GM12864 (cell line): ENCODE results near the gene PRLH.

Experiments used
- DNase-seq: peaks from one replicate; pipeline ENCODE4 v3.0.0-alpha.2; 2011; ENCODE audit warnings: low read depth
- H3K4me3 ChIP-seq: 2 replicates; pipeline ENCODE4 v1.5.1; 2011; ENCODE audit warnings: mild to moderate bottlenecking, low read depth, low read length, control low read depth
- CTCF ChIP-seq: IDR thresholded peaks from 2 replicates; pipeline ENCODE4 v1.5.1; 2011; ENCODE audit warnings: low read depth, mild to moderate bottlenecking, moderate library complexity, low read length, control low read depth, inconsistent platforms; ENCODE audit errors: missing control alignments

Gene PRLH

DNA sequence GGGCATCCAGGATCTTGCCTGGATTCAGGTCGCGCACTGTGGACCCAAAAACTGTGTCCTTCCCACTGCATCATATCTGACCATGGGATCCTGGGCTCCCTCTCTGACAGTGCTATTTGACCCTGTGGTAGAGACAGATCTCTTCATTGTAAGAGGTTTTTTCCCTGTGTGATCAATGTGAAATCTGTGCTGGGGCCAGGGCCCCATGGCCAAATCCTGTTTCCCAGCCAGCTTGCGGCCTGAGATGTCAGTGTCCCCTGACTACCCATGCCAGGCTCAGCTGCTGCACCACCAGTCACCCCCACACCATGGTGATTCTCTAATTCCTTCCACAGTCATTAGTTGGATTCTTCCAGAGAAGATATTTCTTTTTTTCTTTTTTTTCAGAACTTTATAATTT lies 3.5 kb downstream of the PRLH start:
- no peak for DNase-seq
- no peak overlapping the region for H3K4me3 ChIP-seq
- no peak for TF ChIP-seq CTCF

- no peak for TF ChIP-seq CTCF
- DNase-seq, result no peak
- no peak overlapping the region for H3K4me3 ChIP-seq
Observed at GRCh38 chr2:237570776-237571335, 4.5 kb downstream of the PRLH start.

DNA sequence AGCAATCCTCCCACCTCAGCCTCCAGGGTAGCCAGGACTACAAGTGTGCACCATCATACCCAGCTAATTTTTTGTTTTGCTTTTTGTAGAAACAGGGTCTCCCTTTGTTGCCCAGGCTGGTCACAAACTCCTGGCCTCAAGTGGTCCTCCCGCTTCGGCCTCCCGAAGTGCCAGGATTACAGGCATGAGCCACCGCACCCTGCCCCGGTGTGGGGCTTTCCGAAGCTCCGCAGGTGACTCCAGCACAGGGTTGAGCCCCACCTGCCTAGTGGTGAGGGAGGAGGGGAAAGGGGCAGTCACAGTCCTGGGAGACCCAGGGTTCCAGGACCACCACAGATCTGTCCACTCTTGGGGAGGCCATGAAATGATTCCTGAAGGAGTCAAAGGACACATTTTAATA lies 5.2 kb downstream of the PRLH start:
- DNase-seq, result no peak
- no peak for TF ChIP-seq CTCF

GRCh38 chr2:237572021-237572741 lies 5.8 kb downstream of the PRLH start:
- no peak overlapping the region for H3K4me3 ChIP-seq
- DNase-seq, result peak; percentile 55
- peak; percentile 94 for TF ChIP-seq CTCF

More for the DNA sequence above, 5.2 kb downstream of the PRLH start:
- H3K4me3 ChIP-seq, result no peak overlapping the region

DNA sequence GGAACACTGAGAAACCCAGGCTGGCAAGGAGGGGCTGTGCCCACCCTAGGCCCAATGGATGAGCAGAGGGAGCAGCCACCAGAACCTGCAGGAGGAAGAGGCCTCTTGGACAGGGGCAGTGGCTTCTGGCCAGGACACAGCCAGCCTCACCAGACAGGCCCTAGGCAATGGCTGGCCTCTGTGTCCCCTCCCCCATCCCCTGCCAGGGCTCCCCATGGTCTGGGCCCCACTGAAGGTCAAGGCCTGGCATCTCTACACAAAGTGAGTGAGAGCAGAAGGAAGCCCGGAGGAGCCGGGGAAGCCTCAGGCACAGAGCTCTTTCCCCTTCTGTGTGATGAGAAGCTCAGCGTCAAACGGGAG lies 6.3 kb downstream of the PRLH start:
- no peak for DNase-seq
- no peak overlapping the region for H3K4me3 ChIP-seq
- no peak for TF ChIP-seq CTCF

GRCh38 chr2:237573721-237574415 lies 7.5 kb downstream of the PRLH start:
- H3K4me3 ChIP-seq, result no peak overlapping the region
- no peak for DNase-seq
- no peak for TF ChIP-seq CTCF
